HepG2 (cell line): ENCODE results near the gene XXYLT1. TPM values are rescaled to one million over a fixed set of nuclear protein-coding genes. Genes with fewer than 3 reads are reported as not detected.

Experiments used
- HOXA3 ChIP-seq: sonication (generic); formaldehyde crosslinking; IDR thresholded peaks from 2 replicates; pipeline ENCODE4 v1.5.0; 2020; ENCODE audit warnings: missing genetic modification reagents
- JUN ChIP-seq: sonication (generic); formaldehyde crosslinking; IDR thresholded peaks from 2 replicates; pipeline ENCODE4 v1.4.0; 2020; ENCODE audit warnings: mild to moderate bottlenecking, missing genetic modification reagents
- KLF6 ChIP-seq: IDR thresholded peaks from 2 replicates; pipeline ENCODE4 v1.8.0; 2016; ENCODE audit warnings: missing biosample characterization, missing genetic modification reagents
- MAF1 ChIP-seq: sonication (generic); formaldehyde crosslinking; IDR thresholded peaks from 2 replicates; pipeline ENCODE4 v1.5.0; 2020; ENCODE audit warnings: missing genetic modification reagents, borderline replicate concordance
- RFX5 ChIP-seq: IDR thresholded peaks from 2 replicates; pipeline ENCODE4 v1.6.1; 2011; ENCODE audit warnings: low read depth, low read length, improper control_type of control experiment
- SMAD3 ChIP-seq: sonication (generic); formaldehyde crosslinking; IDR thresholded peaks from 2 replicates; pipeline ENCODE4 v1.4.0; 2020; ENCODE audit warnings: missing genetic modification reagents
- SP4 ChIP-seq: sonication (generic); formaldehyde crosslinking; IDR thresholded peaks from 2 replicates; pipeline ENCODE4 v1.8.1; 2023; ENCODE audit warnings: mild to moderate bottlenecking, missing genetic modification reagents
- ZBTB42 ChIP-seq: sonication (generic); formaldehyde crosslinking; IDR thresholded peaks from 2 replicates; pipeline ENCODE4 v1.5.0; 2020; ENCODE audit warnings: mild to moderate bottlenecking, missing genetic modification reagents
- ZFAT ChIP-seq: sonication (generic); formaldehyde crosslinking; conservative IDR thresholded peaks from 2 replicates; pipeline ENCODE4 v1.8.1; 2023; ENCODE audit warnings: missing genetic modification reagents, inconsistent platforms
- ZFP36L2 ChIP-seq: sonication (generic); formaldehyde crosslinking; IDR thresholded peaks from 2 replicates; pipeline ENCODE4 v1.4.0; 2020; ENCODE audit warnings: missing genetic modification reagents
- ZNF251 ChIP-seq: sonication (generic); formaldehyde crosslinking; IDR thresholded peaks from 2 replicates; pipeline ENCODE4 v1.9.0; 2021; ENCODE audit warnings: mild to moderate bottlenecking, missing genetic modification reagents
- ZNF274 ChIP-seq: sonication (generic); formaldehyde crosslinking; IDR thresholded peaks from 2 replicates; pipeline ENCODE4 v1.5.1; 2020; ENCODE audit warnings: mild to moderate bottlenecking, missing genetic modification reagents
- ZNF460 ChIP-seq: sonication (generic); formaldehyde crosslinking; IDR thresholded peaks from 2 replicates; pipeline ENCODE4 v1.5.1; 2020; ENCODE audit warnings: missing genetic modification reagents, mild to moderate bottlenecking, borderline replicate concordance
- ZNF547 ChIP-seq: sonication (generic); formaldehyde crosslinking; IDR thresholded peaks from 2 replicates; pipeline ENCODE4 v1.5.1; 2020; ENCODE audit warnings: mild to moderate bottlenecking, missing genetic modification reagents
- ZNF562 ChIP-seq: sonication (generic); formaldehyde crosslinking; IDR thresholded peaks from 2 replicates; pipeline ENCODE4 v1.8.0; 2022; ENCODE audit warnings: missing genetic modification reagents, borderline replicate concordance
- ZNF569 ChIP-seq: sonication (generic); formaldehyde crosslinking; IDR thresholded peaks from 2 replicates; pipeline ENCODE4 v1.5.0; 2020; ENCODE audit warnings: mild to moderate bottlenecking, missing genetic modification reagents, moderate library complexity, borderline replicate concordance
- ZNF589 ChIP-seq: sonication (generic); formaldehyde crosslinking; conservative IDR thresholded peaks from 2 replicates; pipeline ENCODE4 v1.8.0; 2022; ENCODE audit warnings: mild to moderate bottlenecking, moderate library complexity, missing genetic modification reagents
- ZNF616 ChIP-seq: sonication (generic); formaldehyde crosslinking; IDR thresholded peaks from 2 replicates; pipeline ENCODE4 v1.5.0; 2020; ENCODE audit warnings: low read depth, mild to moderate bottlenecking, missing genetic modification reagents
- ZNF7 ChIP-seq: IDR thresholded peaks from 2 replicates; pipeline ENCODE4 v1.6.1; 2016; ENCODE audit warnings: missing biosample characterization, missing genetic modification reagents
- ZNF780A ChIP-seq: sonication (generic); formaldehyde crosslinking; IDR thresholded peaks from 2 replicates; pipeline ENCODE4 v1.8.0; 2022; ENCODE audit warnings: mild to moderate bottlenecking, missing genetic modification reagents, moderate library complexity
- ZNF788 ChIP-seq: sonication (generic); formaldehyde crosslinking; IDR thresholded peaks from 2 replicates; pipeline ENCODE4 v1.5.0; 2020; ENCODE audit warnings: mild to moderate bottlenecking, missing genetic modification reagents, borderline replicate concordance
- polyA plus RNA-seq, 8 experiments: library from polyadenylated mRNA; depleted of rRNA in 3 of 8; stranded (reverse) in 7 of 8; unstranded in 1 of 8; fragments of >200 nt; fragmentation: Illumina TruSeq in 4 of 8; extraction: Trizol in 4 of 8; gene quantifications; 2 replicates each; pipeline versions ENCODE4 v1.2.1 to v1.2.3, GENCODE V29; 2011 to 2016; ENCODE audit warnings: low read depth in 4 of 8, missing spikeins in 1 of 8, mixed read lengths in 1 of 8; ENCODE audit not compliant: insufficient read depth in 1 of 8
- total RNA-seq, 5 experiments: library from RNA; depleted of rRNA; stranded (reverse); fragments of >200 nt; fragmentation: Illumina TruSeq; extraction: Trizol; gene quantifications; 2 replicates each; pipeline ENCODE4 v1.2.3, GENCODE V29; 2016; ENCODE audit warnings: low read depth in 1 of 5
- TF ChIP-seq, protein P1 (sequence below): sonication (generic); formaldehyde crosslinking; IDR thresholded peaks from 2 replicates; pipeline ENCODE4 v1.9.0; 2021; ENCODE audit warnings: missing genetic modification reagents, borderline replicate concordance
- TF ChIP-seq, protein P2 (sequence below): IDR thresholded peaks from 2 replicates; pipeline ENCODE4 v1.6.1; 2018; ENCODE audit warnings: missing genetic modification reagents
- TF ChIP-seq, protein P3 (sequence below): sonication (generic); formaldehyde crosslinking; IDR thresholded peaks from 2 replicates; pipeline ENCODE4 v1.5.0; 2020; ENCODE audit warnings: missing genetic modification reagents
- TF ChIP-seq, protein P4 (sequence below): IDR thresholded peaks from 2 replicates; pipeline ENCODE4 v1.6.1; 2016; ENCODE audit warnings: low read depth

Gene XXYLT1
- total and polyA plus RNA-seq, 2 of the 13 experiments (the other 11 are each of a cell fraction or from before 2014, with no cell fraction given): 17.7 to 19.0 TPM

DNA sequence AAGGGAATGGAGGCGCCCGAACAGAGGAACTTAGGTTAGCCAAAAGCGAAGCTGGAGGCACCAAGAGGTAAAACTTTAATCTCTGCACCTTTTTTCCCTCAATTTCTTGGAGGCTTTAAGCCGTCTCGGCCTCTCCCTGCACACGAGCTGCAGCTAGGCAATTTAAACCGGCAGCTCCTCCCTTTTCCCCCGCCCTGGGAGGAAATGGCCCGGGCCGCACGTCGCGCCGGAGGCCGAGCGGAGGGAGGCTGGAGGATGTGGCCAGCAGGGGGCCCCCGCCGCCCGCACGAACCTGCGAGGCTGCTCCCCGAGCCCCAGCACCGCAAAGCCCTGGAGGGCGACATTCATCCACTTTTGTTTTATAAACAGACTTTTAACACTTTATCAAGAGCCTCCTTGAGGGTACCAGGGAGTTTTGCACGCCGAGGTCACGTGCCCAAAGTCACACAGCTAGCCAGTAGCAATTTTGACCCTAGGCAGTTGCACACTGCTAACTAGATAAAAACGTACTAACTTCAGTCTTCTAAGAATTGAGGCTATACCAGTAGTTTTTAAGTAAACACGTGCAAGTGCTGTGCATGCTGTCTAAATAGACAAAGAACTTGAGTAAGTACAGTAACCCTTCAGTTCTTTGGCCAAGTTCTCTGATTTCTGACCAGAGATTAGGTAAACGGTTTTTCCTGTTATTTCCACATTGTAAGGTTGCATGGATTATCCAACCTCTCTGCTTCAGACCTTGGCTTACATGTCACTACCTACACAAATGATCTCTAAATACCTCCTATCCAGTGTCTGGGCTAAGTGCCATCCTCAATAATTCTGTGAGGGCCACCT lies 668 bp upstream of the XXYLT1 start (continued):
- TF ChIP-seq, protein P1, sequence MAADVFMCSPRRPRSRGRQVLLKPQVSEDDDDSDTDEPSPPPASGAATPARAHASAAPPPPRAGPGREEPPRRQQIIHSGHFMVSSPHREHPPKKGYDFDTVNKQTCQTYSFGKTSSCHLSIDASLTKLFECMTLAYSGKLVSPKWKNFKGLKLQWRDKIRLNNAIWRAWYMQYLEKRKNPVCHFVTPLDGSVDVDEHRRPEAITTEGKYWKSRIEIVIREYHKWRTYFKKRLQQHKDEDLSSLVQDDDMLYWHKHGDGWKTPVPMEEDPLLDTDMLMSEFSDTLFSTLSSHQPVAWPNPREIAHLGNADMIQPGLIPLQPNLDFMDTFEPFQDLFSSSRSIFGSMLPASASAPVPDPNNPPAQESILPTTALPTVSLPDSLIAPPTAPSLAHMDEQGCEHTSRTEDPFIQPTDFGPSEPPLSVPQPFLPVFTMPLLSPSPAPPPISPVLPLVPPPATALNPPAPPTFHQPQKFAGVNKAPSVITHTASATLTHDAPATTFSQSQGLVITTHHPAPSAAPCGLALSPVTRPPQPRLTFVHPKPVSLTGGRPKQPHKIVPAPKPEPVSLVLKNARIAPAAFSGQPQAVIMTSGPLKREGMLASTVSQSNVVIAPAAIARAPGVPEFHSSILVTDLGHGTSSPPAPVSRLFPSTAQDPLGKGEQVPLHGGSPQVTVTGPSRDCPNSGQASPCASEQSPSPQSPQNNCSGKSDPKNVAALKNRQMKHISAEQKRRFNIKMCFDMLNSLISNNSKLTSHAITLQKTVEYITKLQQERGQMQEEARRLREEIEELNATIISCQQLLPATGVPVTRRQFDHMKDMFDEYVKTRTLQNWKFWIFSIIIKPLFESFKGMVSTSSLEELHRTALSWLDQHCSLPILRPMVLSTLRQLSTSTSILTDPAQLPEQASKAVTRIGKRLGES (CRISPR knock-in tag): peak; percentile 47; the same call in 1 of the 2 replicates
- TF ChIP-seq ZNF547: no peak; the same call in 1 of the 2 replicates
- no peak for TF ChIP-seq ZBTB42 (CRISPR knock-in tag)
- no peak for TF ChIP-seq RFX5
- TF ChIP-seq ZNF616 (CRISPR knock-in tag): no peak; the same call in 1 of the 2 replicates
- TF ChIP-seq, protein P2, sequence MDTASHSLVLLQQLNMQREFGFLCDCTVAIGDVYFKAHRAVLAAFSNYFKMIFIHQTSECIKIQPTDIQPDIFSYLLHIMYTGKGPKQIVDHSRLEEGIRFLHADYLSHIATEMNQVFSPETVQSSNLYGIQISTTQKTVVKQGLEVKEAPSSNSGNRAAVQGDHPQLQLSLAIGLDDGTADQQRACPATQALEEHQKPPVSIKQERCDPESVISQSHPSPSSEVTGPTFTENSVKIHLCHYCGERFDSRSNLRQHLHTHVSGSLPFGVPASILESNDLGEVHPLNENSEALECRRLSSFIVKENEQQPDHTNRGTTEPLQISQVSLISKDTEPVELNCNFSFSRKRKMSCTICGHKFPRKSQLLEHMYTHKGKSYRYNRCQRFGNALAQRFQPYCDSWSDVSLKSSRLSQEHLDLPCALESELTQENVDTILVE (CRISPR knock-in tag): peak; percentile 80; the same call in 1 of the 2 replicates
- TF ChIP-seq KLF6: peak; percentile 81
- no peak for TF ChIP-seq ZNF7
- TF ChIP-seq ZFAT (CRISPR knock-in tag): no peak
- 0 out of 2 replicates have a peak, but pooled peaks have one; percentile 54 for TF ChIP-seq ZFP36L2 (CRISPR knock-in tag)
- TF ChIP-seq SMAD3: peak; percentile 92
- peak; percentile 17; the same call in 1 of the 2 replicates for TF ChIP-seq ZNF788
- TF ChIP-seq ZNF589 (CRISPR knock-in tag): no peak
- TF ChIP-seq, protein P3, sequence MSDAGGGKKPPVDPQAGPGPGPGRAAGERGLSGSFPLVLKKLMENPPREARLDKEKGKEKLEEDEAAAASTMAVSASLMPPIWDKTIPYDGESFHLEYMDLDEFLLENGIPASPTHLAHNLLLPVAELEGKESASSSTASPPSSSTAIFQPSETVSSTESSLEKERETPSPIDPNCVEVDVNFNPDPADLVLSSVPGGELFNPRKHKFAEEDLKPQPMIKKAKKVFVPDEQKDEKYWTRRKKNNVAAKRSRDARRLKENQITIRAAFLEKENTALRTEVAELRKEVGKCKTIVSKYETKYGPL (CRISPR knock-in tag): no peak
- TF ChIP-seq HOXA3 (CRISPR knock-in tag): peak; percentile 48
- no peak for TF ChIP-seq JUN (CRISPR knock-in tag)
- TF ChIP-seq ZNF569 (CRISPR knock-in tag): no peak
- no peak for TF ChIP-seq SP4 (CRISPR knock-in tag)
- TF ChIP-seq ZNF251 (CRISPR knock-in tag): no peak
- peak; percentile 58; the same call in 1 of the 2 replicates for TF ChIP-seq ZNF274 (CRISPR knock-in tag)
- no peak for TF ChIP-seq ZNF562 (CRISPR knock-in tag)
- TF ChIP-seq MAF1 (CRISPR knock-in tag): no peak
- TF ChIP-seq ZNF780A (CRISPR knock-in tag): no peak
- TF ChIP-seq, protein P4, sequence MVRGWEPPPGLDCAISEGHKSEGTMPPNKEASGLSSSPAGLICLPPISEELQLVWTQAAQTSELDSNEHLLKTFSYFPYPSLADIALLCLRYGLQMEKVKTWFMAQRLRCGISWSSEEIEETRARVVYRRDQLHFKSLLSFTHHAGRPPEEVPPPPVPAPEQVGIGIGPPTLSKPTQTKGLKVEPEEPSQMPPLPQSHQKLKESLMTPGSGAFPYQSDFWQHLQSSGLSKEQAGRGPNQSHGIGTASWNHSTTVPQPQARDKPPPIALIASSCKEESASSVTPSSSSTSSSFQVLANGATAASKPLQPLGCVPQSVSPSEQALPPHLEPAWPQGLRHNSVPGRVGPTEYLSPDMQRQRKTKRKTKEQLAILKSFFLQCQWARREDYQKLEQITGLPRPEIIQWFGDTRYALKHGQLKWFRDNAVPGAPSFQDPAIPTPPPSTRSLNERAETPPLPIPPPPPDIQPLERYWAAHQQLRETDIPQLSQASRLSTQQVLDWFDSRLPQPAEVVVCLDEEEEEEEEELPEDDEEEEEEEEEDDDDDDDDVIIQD (CRISPR knock-in tag): no peak
- TF ChIP-seq ZNF460 (CRISPR knock-in tag): no peak
